Tibial nerve (tissue), 4 donors: ENCODE results near the gene CCDC174. TPM values are rescaled to one million over a fixed set of nuclear protein-coding genes. Genes with fewer than 3 reads are reported as not detected.

Source experiments
- DNase-seq, 2 donors: peaks; one replicate each; pipeline ENCODE4 v3.0.0-alpha.2; 2019; ENCODE audit warnings: low spot score in 2 of 2
- H3K27ac ChIP-seq, 4 donors: fragments of 200-600 bp; sonication (generic) in 3 of 4; one replicate each; pipeline ENCODE4 v1.5.1; 2017 to 2019; ENCODE audit warnings: mild to moderate bottlenecking in 1 of 4
- H3K27me3 ChIP-seq, 2 donors: fragments of 200-600 bp; sonication (generic) in 1 of 2; one replicate each; pipeline versions ENCODE4 v1.5.1 to v1.6.0; 2017 to 2019
- H3K36me3 ChIP-seq, 3 donors: fragments of 200-600 bp; sonication (generic); one replicate each; pipeline ENCODE4 v1.5.1; 2018 to 2019
- H3K4me1 ChIP-seq, 4 donors: fragments of 200-600 bp; sonication (generic) in 3 of 4; one replicate each; pipeline ENCODE4 v1.5.1; 2017 to 2019
- H3K4me3 ChIP-seq, 4 donors: fragments of 200-600 bp; sonication (generic) in 3 of 4; one replicate each; pipeline ENCODE4 v1.5.1; 2017 to 2019; ENCODE audit warnings: mild to moderate bottlenecking in 1 of 4, moderate library complexity in 1 of 4
- H3K9me3 ChIP-seq, 4 donors: fragments of 200-600 bp; sonication (generic) in 3 of 4; one replicate each; pipeline ENCODE4 v1.5.1; 2017 to 2019
- CTCF ChIP-seq, 5 experiments: fragments of 200-600 bp in 3 of 5; fragments of 450-650 bp in 2 of 5; sonication (generic) in 3 of 5; IDR thresholded peaks; one replicate each; pipeline ENCODE4 v1.5.1; 2016 to 2019; ENCODE audit warnings: antibody characterized with exemption in 5 of 5, mild to moderate bottlenecking in 3 of 5, moderate library complexity in 2 of 5
- EP300 ChIP-seq, 2 donors: sonication (generic); formaldehyde crosslinking; IDR thresholded peaks; one replicate each; pipeline ENCODE4 v1.6.1; 2017; ENCODE audit warnings: antibody characterized with exemption in 2 of 2, mild to moderate bottlenecking in 1 of 2
- POLR2A ChIP-seq, 2 donors: fragments of 450-650 bp; IDR thresholded peaks; one replicate each; pipeline ENCODE4 v1.6.1; 2017; ENCODE audit warnings: antibody characterized with exemption in 2 of 2, mild to moderate bottlenecking in 2 of 2, moderate library complexity in 2 of 2
- WGBS, 2 donors: methylation state at CpG; one replicate each; pipeline ENCODE4 v1.1.5; 2018; 5-methylcytosine and 5-hydroxymethylcytosine counted together
- total RNA-seq, 4 donors: library from RNA; depleted of rRNA; stranded (reverse); fragments of >200 nt; gene quantifications; one replicate each; pipeline ENCODE4 v1.1.0, GENCODE V29; 2016

The CCDC174 gene
- total RNA-seq, 4 donors from 2014 or later: 13.5 to 34.3 (median 27.1) TPM

- Histone ChIP-seq H3K36me3 (peaks cover 6 to 100% (median 64%) of the 10 kb centered on the region in 3 donors), H3K27me3 (no peaks in the 10 kb centered on the region), H3K4me1 (no peaks in the 10 kb centered on the region), H3K27ac (no peak overlapping the region), H3K9me3 (no peaks in the 10 kb centered on the region), H3K4me3 (no peak overlapping the region)
- DNase-seq: no peak
- TF ChIP-seq EP300 (IDR thresholded peaks at IDR 0.05): no peak
- TF ChIP-seq CTCF (IDR thresholded peaks at IDR 0.05): no peak
- TF ChIP-seq POLR2A (IDR thresholded peaks at IDR 0.05): no peak
- 74 to 80% methylated on average over 5 of the region's 5 CpGs for WGBS, 2 donors
Observed at GRCh38 chr3:14663396-14664135, 12.0 kb downstream of the CCDC174 start.

GRCh38 chr3:14664170-14664569 lies 12.6 kb downstream of the CCDC174 start:
- peaks cover 6 to 100% (median 64%) of the 10 kb centered on the region in 3 donors for H3K36me3 ChIP-seq
- 87 to 91% methylated on average over 3 of the region's 3 CpGs for WGBS, 2 donors
- no peaks in the 10 kb centered on the region for H3K9me3 ChIP-seq
- no peaks in the 10 kb centered on the region for H3K4me1 ChIP-seq
- H3K4me3 ChIP-seq: no peak overlapping the region
- no peak for TF ChIP-seq CTCF (IDR thresholded peaks at IDR 0.05)
- no peaks in the 10 kb centered on the region for H3K27me3 ChIP-seq
- DNase-seq: no peak
- H3K27ac ChIP-seq: no peak overlapping the region

GRCh38 chr3:14672588-14672987 lies 21.0 kb downstream of the CCDC174 start:
- no peaks in the 10 kb centered on the region for H3K9me3 ChIP-seq
- TF ChIP-seq EP300 (IDR thresholded peaks at IDR 0.05): no peak
- TF ChIP-seq CTCF (IDR thresholded peaks at IDR 0.05): no peak
- TF ChIP-seq POLR2A (IDR thresholded peaks at IDR 0.05): no peak
- 86 to 91% methylated on average over 4 of the region's 4 CpGs for WGBS, 2 donors
- no peaks in the 10 kb centered on the region for H3K27me3 ChIP-seq
- H3K27ac ChIP-seq: no peak overlapping the region
- H3K4me3 ChIP-seq: no peak overlapping the region
- no peaks in the 10 kb centered on the region for H3K4me1 ChIP-seq
- no peak for DNase-seq
- peaks cover 8 to 66% (median 26%) of the 10 kb centered on the region in 3 donors for H3K36me3 ChIP-seq

GRCh38 chr3:14674841-14675240 lies 23.3 kb downstream of the CCDC174 start, which contains the start of gene C3orf20:
Gene C3orf20 (plus strand): TSS chr3:14675141. CDS start chr3:14682714, 7,573 bp downstream.
- Histone ChIP-seq H3K4me1 (no peaks in the 10 kb centered on the region), H3K4me3 (no peak within 1 kb of the TSS), H3K27ac (no peak within 1 kb of the TSS), H3K36me3 (peaks cover 5 to 48% (median 12%) of the 10 kb centered on the region in 3 donors), H3K27me3 (no peaks in the 10 kb centered on the region), H3K9me3 (peaks cover 0 to 3% (median 0%) of the 10 kb centered on the region in 4 donors)
- WGBS, 2 donors: 70 to 75% methylated on average over 7 of the region's 7 CpGs
- no peak for DNase-seq
- TF ChIP-seq CTCF (IDR thresholded peaks at IDR 0.05) (no peak), EP300 (IDR thresholded peaks at IDR 0.05) (no peak), POLR2A (IDR thresholded peaks at IDR 0.05) (no peak)

- DNase-seq: no peak
- Histone ChIP-seq H3K27ac (no peak overlapping the region), H3K36me3 (peaks cover 0 to 27% (median 3%) of the 10 kb centered on the region in 3 donors), H3K9me3 (peaks cover 0 to 8% (median 0%) of the 10 kb centered on the region in 4 donors), H3K27me3 (no peaks in the 10 kb centered on the region), H3K4me1 (peaks cover 0 to 7% (median 0%) of the 10 kb centered on the region in 4 donors), H3K4me3 (no peak overlapping the region)
- 83 to 84% methylated on average over 4 of the region's 4 CpGs for WGBS, 2 donors
- TF ChIP-seq CTCF (IDR thresholded peaks at IDR 0.05): no peak
- TF ChIP-seq EP300 (IDR thresholded peaks at IDR 0.05): no peak
- TF ChIP-seq POLR2A (IDR thresholded peaks at IDR 0.05): no peak
Observed at GRCh38 chr3:14676881-14677280, 25.3 kb downstream of the CCDC174 start.
